T follicular helper cell (primary cell): Measurements from ENCODE around the gene IGF2.

Experiments used
- DNase-seq: peaks from one replicate; pipeline ENCODE4 v3.0.0-alpha.2; 2020; ENCODE audit warnings: low read depth

Gene IGF2

DNA sequence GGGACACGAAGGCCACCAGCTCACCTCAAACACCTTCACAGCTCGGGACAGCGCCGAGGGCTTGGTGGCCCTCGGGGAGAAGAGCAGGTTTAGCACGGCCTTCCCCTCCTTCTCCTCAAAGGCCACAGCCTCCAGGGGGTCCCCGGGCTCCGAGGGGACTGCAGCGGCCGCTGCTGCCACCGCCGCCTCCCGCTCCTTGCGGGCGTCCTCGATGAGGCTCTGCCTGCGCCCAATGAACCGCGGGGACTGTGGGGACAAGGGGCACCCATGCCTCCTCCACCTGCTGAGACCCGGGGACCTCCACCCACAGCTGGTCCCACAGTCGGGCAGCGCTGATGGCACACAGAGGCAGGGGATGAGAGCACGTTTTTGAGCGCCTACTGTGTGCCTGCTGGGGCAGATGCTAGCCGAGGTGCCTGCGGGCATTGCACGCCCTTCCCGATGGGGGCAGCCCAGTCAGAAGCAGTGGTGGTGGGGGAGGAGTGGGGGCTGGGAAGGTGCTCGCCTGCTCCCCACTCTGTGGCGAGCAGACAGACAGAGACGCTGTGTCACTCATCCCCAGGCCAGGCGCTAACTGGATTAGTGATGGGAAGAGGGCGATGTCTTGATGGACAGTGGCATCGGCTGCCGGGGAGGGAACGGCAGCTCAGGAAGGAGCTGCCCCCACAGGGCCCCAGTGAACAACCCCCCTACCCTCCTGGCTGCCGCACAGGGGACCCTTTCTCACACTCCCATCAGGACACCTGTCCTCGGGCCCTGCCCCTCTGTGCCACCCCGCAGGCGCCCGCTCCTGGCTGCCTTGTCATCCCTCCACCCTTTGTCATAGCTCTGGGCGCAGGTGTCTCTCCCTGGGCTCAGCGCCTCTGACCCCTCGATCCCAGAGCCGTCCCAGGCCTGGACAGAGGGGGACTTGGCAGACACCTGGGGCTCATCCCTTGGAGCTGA is 30.7 kb upstream of the IGF2 start:
- no peak for DNase-seq

DNA sequence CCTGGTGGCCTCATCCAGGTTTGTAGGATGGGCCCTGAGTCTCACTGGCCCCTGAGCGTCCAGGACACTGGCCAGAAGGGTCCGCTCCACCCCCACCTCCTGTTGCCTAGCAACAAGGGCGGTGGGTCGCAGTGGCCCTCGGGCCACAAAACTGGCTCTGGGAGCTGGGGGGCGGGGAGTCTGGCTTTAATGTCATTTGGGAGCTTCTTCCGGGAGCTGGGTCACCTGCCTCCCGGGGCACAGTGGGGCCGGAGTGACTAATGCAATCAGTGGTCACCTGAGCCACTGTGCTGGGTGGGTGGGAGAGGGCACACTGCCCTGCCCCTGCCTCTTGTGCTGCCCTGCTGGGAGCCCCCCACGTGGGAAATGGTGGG is 29.8 kb upstream of the IGF2 start:
- DNase-seq = no peak

DNA sequence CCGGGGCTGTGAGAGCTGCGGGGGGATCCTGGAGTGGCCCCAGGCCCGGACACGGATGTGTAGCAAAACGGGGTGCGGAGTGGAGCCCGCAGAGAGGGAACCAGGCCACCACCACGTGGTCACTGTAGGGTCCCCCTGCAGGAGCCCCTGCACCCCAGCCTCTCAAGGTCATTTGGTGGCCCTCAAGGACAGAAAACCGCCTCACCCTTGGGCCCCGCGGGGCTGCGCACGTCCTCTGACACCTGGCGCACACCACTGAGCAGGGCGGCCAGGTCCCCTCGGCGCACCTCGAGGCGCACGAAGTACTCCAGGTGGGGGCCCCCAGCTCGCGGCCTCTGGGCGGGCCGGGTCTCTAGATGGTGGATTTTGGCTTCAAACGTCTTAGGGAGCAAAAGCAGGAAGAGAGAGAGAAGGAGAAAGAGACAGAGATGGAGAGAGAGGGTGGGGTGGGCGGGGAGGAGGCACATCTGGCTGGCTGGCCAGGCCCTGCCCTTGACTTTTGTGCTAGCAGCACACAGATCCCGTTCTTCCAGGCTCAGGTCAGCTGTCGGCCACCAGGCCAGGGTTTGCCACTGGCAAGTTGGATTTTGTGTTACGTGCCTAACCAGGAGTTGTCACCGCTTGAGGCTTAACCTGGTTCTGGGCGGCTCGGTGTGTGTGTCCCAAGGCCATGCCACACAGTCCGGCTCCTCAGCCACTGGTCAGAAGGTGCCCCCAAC is 29.3 kb upstream of the IGF2 start:
- no peak for DNase-seq

DNA sequence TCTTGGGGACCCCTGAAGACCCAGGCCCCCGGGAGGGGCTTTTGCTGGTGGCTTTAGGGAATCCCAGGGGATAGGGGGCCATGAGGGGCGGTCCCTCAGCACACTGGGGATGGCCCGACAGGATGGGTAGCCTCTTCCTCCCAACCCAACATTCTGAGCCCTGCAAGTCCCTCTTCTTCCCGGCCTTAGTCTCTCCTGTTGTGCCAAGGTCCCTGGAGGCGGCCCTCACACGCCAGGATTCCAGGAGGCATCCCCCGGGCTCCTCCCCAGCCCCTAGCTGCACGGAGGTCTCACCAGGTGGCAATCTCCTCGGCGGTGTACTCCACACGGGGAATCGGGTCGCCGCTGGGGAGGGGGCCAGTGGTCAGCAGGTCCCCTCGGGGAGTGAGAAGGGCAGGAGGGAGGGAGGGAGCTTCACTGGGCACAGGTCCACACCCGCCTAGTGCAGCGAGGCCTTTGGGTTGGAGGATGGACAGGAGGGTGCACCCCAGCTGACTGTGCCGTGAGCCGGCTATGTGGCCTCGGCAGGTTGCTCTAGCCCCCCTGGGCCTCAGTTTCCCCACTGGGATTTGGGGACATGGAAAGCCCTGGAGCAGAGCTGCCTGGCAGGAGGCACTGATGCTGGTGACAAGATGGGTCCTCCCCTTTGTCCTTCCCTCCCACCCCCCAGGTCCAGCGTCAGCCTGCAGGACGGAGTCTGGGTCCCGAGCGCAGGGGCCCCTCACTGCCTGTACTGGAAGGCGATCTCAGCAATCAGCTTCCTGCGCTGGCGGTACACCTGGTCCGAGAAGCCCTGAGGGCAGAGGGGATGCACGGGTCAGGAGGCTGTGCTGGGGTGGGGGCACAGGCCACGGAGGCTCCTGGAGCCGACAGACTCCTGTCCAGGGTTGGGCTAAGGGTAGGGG is 28.2 kb upstream of the IGF2 start:
- DNase-seq = no peak

DNA sequence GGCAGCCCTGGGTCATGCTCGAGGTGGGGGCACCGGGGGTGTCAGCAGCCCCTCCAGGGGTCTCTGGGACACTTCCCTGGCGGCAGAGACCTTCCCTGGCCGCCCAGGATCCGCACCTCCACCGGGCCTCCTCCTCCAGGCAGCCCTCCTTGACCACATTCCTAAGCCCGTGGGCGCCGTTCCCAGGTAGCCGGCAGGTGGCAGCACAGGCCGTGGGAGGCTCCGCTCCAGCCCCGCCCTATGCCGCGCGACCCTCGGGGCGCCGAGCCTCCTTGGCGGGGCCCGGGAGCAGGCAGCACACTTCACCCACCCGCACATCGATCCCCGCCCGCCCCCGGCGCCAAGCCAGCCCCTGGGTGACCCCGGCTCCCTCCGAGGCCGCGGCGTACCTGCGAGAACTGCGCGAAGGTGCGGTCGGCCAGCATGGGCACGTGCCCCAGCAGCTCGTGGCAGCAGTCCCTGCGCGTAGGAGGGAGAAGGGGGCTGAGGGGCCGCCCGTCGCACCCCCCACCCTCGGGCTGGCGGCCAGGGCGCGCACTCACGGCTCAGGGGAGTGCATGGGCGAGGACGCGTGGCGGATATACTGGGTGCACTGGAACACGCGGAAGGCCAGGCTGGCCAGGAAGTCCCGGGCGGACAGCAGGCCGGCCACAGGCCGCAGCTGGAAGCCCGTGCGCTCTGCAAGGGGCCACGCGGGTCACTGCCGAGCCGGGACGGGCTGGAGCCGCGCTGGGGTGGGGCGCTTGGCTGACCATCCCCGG is 27.1 kb upstream of the IGF2 start:
- peak; percentile 12 for DNase-seq

DNA sequence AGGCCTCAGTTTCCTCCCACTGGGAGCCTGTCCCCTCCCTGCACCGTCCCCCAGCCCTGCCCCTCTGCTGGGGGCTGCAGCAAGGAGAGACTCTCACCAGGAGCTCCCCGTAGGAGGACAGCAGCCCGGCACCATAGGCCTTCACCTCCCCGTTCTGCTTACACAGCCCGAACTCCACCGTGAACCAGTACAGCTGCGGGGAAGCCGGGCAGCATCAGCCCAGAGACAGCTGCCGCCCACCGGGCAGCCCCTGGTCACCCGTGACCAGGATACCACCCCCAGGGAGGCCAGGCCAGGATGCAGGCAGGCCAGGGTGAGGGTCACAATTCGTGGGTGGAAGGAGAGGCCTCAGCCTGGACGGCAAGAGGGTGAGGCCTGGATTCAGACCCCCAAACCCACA is 26.4 kb upstream of the IGF2 start:
- DNase-seq = no peak

DNA sequence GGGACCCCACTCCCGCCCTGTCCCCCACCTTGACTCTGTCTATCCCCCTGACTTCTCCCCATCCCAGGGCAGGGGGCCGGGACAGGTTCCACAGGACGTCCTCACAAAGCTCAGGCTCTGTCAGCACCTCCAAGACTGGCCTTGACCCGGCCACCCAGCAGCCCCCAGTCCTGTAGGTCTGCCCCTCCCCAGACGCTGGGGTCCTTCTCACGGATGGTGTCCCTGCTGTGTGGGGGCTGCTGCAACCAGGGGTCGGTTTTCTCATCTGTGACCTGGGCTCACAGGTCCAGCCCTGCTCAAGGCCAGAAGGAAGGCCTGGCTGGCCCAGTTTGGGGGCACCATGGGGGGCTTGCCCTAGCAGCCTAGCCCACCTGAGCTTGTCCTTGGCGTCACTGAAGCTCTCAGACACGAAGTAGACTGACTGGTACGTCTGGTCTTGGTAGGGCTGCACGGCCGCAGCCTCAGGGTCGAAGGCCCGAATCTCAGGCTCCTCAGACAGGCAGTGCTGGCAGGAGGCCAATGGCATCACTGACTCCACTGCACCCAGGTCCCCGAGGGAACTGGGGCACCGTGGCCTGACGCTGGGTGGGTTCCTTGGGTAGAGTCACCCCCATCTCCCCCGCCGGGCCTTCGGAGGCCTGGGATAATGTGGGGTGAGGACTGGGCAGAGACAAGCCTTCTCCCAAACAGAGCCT is 25.8 kb upstream of the IGF2 start:
- DNase-seq = no peak

DNA sequence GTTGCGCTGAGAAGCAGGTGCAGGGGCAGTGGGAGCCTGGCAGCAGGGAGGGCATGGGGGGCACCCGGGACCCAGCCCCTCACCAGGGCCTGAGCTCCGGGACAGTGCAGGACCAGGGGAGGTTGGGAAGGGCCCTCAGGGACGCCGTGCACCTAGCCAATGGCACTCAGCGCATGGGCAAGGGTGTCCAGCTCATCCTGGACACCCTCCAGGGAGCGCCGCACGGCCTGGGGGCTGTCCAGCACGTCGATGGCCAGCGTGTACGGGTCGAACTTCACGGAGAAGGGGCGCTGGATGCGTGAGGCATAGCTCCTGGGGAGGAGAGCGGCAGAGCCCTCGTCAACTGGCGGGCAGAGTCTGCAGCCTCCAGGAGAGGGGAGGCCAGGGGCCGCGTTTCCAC is 24.9 kb upstream of the IGF2 start:
- DNase-seq = no peak

DNA sequence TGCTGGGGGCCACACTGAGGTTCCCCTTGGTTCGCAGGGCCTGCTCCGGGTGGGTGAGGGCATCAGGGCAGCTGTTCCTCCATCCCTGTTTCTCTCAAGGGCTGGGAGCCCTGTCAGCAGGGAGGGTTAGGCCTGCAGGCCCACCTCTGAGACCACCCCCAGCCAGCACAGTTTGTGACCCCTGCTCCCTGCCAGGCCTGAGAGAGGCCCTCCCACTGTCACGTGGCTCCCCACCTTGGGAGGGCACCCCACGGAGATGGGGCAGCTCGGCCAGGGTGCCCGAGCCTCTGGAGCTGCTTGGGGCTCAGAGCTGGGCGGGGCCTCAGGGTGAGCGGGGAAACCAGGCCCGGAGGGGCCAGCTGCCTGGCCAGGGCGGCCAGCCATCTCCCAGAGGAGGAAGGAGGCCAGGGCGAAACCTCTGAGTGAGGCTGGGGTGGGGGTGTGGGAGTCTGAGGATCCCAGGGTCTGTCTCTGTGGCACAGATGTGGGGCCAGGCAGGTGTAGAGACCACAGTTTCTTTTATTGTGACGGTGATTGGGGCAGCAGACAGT is 24.3 kb upstream of the IGF2 start:
- DNase-seq = no peak

DNA sequence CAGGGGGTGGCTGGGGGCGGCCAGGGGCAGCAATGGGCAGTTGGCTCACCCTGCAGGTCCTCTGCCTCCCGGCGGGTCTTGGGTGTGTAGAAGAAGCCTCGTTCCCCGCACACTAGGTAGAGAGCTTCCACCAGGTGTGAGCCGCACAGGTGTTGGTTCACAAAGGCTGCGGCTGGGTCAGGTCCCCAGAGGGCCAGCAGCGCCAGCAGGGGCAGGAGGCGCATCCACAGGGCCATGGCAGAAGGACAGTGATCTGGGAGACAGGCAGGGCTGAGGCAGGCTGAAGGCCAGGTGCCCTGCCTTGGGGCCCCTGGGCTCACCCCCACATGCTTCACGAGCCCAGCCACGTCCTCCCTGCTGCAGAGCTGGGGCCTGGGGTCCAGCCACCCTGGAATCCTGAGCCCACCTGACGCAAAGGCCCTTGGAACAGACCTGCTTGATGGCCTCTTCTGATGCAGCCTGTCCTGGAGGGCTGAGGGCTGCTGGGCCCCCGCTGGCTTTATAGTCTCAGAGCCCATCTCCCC is 21.6 kb upstream of the IGF2 start, which contains the start of gene INS:
Gene INS, minus strand, starts transcription at position 474 of the 524 bp plus-strand sequence. Its CDS starts 238 bp downstream, at position 236.
- DNase-seq = no peak

DNA sequence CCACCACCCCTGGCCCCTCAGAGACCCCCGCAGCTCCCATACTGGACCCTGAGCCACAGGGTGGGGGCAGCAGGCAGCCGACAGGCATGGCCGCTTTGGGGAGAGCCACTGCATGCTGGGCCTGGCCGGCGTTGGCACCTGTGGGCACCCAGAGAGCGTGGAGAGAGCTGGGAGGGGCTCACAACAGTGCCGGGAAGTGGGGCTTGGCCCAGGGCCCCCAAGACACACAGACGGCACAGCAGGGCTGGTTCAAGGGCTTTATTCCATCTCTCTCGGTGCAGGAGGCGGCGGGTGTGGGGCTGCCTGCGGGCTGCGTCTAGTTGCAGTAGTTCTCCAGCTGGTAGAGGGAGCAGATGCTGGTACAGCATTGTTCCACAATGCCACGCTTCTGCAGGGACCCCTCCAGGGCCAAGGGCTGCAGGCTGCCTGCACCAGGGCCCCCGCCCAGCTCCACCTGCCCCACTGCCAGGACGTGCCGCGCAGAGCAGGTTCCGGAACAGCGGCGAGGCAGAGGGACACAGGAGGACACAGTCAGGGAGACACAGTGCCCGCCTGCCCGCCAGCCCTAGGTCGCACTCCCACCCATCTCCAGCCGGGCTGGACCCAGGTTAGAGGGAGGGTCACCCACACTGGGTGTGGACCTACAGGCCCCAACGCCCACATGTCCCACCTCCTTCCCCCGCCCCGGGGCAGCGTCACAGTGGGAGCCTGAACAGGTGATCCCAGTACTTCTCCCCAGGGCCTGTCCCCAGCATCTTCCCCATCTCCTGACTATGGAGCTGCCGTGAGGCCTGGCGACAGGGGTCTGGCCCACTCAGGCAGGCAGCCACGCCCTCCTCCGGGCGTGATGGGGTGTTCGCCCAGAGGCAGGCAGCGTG is 20.6 kb upstream of the IGF2 start:
- DNase-seq = no peak

DNA sequence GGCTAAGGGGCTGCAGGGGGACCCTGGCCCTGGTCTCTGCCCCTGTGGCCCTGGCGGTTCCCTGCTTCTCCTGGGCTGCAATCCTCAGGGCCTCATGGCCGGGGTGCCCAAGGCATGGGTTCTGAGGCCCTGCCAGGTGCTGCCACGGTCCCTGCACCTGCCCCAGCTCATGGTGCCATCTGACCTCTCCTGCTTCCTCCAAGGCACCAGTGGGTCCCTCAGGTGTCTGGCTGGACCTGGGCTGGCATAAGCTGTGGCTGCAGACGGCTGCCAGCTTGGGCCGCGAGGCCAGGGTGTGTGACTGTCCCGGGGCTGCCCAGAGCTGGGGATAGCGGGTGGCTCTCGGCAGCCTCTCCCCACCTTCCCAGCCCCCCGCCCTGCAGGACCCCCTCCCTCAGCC is 19.8 kb upstream of the IGF2 start:
- DNase-seq = no peak

DNA sequence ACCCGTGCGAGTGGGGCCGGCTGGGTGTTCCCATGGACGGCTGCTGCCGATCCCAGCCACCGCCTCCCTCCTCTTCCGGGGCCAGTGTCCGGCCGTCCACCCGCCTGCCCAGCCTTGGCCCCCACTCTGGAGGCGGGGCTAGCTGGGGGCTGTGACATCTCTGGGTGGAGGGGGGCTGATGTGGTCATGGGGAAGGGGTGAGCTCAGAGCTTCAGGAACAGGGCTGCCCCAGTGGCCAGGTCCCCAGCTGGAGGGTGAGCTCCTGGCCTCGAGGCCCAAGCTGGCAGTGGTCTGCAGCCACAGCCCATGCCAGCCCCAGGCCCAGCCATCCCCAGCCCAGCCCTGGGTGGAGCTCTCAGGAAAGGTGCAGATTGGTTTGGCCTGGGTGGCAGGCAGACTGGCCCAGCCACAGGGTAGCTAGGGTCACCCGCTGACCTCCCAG is 19.1 kb upstream of the IGF2 start:
- DNase-seq = no peak

DNA sequence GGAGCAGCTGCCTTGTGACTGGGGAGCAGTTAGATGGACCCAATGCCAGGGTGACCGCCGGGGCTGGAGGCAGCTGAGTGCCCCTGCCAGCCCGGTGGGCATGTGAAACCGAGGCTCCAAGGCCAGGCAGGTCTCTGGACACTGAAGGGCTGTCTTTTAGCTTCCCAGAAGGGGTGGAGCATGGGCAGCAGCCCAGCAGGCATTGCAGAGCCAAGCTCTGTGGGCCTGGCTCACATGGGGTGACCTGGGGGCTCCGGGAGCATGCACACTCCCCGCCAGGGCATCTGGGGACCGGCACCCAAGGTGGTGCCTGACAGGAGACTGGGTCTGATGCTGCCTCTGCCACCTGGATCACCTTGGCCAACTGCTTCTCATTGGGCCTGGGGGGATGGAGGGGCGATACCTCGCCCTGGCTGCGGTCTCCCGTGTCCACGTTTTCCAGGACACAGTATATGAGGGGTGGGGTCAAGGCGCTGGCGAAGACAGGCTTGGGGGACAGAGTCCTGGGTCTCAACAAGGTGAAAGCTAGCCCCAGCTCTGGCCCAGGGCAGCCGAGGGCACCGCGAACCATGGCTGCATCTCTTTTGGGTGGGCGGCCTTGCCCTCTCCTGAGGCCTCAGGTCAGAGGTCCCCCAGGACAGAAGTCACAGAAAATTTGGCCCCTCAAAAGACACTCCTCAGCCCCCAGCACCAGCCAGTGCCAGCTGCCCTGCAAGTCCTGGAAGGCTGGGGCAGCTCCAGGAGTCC is 18.3 kb upstream of the IGF2 start:
- no peak for DNase-seq

DNA sequence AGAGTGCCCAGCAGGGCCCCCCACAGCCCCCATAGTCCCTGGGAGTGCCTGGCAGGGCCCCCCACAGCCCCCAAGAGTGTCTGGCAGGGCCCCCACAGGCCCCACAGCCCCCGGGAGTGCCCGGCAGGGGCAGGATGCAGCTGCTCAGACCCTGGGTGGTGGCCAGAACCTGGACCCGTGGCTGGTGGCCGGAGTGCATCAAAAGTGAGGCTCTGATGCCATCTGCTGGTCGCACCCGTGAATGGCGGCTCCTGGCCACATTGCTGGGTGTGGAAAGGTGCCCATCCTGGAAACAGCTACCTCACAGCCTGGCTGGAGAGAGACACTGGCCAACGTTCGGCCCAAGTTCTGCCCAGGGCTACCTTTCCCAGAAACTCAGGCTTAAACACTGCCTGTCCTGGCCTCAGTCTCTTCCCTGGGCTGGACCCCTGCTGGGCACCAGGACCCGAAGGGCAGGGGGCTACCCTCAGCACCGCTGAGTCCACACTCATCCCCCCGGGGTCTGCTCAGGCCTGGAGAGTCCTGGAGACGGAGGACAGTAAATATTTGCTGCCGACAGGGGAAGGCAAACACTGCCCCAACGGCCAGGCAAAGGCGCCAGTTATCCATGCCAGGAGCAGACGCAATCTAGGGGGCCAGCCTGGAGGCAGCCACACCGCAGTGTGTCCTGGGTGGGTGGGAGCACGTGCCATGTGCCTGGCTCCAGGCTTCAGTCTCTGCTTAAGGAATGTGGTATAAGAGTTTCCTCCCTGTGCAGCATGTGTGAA is 17.4 kb upstream of the IGF2 start:
- DNase-seq = peak; percentile 16

DNA sequence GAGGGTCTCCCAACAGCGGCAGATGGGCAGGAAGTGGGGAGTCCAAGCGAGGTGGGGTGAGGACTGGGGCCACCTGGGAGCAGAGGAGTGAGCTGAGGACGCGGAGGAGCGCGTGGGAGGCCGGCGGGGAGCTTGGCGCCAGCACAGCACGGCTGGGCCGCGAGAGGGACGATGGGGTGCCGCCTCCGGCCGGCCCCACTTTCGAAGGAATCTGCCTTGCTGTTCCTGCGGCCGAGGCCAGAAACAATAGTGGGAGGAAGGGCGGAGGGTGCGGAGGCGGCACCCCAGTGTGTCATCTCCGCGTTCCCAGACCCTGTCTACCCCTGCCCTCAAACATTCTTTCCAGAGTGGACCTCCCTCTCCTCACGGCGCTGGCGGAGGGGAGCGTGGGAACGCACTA is 16.3 kb upstream of the IGF2 start:
- DNase-seq = no peak

DNA sequence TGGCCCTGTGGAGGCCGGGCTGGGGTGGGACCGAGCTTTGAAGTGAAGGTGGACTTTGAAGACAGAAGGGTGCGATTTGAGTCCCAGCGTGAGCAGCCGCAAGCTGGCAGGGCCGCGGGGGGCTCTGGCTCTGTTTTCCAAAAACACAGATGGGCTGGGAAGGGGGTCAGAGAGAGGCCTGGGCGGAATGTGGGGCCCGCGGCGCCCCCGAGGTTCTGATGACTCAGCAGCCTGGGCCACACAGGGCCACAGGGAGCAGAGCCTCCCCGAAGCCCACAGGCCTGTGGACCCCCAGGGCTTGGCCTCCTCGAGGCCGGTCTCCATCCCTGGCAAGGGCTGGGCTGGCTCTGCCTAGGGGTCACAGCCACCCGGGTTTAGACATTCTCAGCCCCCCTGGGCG is 15.7 kb upstream of the IGF2 start:
- DNase-seq = no peak

DNA sequence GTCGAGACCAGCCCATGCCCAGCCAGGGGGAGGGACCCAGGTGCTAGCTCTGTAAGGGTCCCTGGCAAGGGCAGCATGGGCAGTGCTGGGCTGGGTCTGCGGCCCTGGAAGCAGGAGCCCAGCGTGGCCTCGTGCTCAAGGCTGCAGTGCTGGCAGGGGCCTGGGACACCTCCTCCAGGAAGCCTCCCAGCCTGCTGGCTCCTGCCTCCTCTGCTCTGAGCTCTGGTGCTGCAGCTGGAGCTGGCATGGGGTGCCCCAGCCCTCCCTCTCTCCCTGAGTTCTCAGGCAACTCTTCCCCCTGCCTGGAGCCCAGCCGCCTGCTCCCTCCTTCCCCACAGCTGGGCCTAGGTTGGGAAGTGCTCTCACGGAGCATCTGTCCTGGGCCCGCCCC is 15.0 kb upstream of the IGF2 start:
- DNase-seq = no peak
